Measurements from ENCODE around the gene PNP. TPM values are rescaled to one million over a fixed set of nuclear protein-coding genes. Genes with fewer than 3 reads are reported as not detected.

The PNP gene
- polyA plus RNA-seq, 3 donors from 2014 or later = 38.8 to 71.6 (median 69.6) TPM

GRCh38 chr14:20461225-20462141 is 7.7 kb upstream of the PNP start, which contains the start of gene PIP4P1:
TSS of gene PIP4P1 (minus strand) at chr14:20461434. CDS start at chr14:20461325, 109 bp downstream.
- Mint-ChIP-seq H3K27ac (peak within 1 kb of the TSS; percentile 83 to 95 (median 94)), H3K27me3 (ENCODE audit: low read depth in 3 of 3) (peaks cover 13 to 18% (median 18%) of the 10 kb centered on the region in 3 donors), H3K36me3 (peaks cover 0 to 14% (median 11%) of the 10 kb centered on the region in 3 donors), H3K4me3 (peak within 1 kb of the TSS; percentile 84 to 91 (median 88)), H3K9me3 (no peaks in the 10 kb centered on the region), H3K4me1 (peaks cover 26 to 37% of the 10 kb centered on the region in 2 donors)
- DNase-seq = peak; percentile 98 to 99 (median 99)

- Mint-ChIP-seq H3K4me1 (peaks cover 35 to 44% of the 10 kb centered on the region in 2 donors), H3K4me3 (peak overlapping the region; percentile 96 to 100 (median 99)), H3K27me3 (ENCODE audit: low read depth in 3 of 3) (peaks cover 0 to 8% (median 0%) of the 10 kb centered on the region in 3 donors), H3K36me3 (peaks cover 6 to 16% (median 9%) of the 10 kb centered on the region in 3 donors), H3K27ac (peak overlapping the region; percentile 93 to 98 (median 97)), H3K9me3 (no peaks in the 10 kb centered on the region)
- DNase-seq = no peak
These were observed 403 bp upstream of the PNP start for GRCh38 chr14:20468764-20469241.

- Mint-ChIP-seq H3K36me3 (peaks cover 17 to 28% (median 21%) of the 10 kb centered on the region in 3 donors), H3K9me3 (no peaks in the 10 kb centered on the region), H3K27ac (peak overlapping the region; percentile 93 to 98 (median 97)), H3K4me3 (peak overlapping the region; percentile 96 to 100 (median 99)), H3K27me3 (ENCODE audit: low read depth in 3 of 3) (peaks cover 0 to 8% (median 0%) of the 10 kb centered on the region in 3 donors), H3K4me1 (peaks cover 41 to 57% of the 10 kb centered on the region in 2 donors)
- DNase-seq = peak; percentile 45 to 52 (median 52)
These were observed 840 bp downstream of the PNP start for GRCh38 chr14:20469890-20470602.

GRCh38 chr14:20470603-20470901 is 1.3 kb downstream of the PNP start:
- Mint-ChIP-seq H3K9me3 (no peaks in the 10 kb centered on the region), H3K36me3 (peaks cover 20 to 33% (median 25%) of the 10 kb centered on the region in 3 donors), H3K4me3 (peak overlapping the region; percentile 96 to 100 (median 99)), H3K4me1 (peaks cover 42 to 59% of the 10 kb centered on the region in 2 donors), H3K27ac (peak overlapping the region; percentile 93 to 98 (median 97)), H3K27me3 (ENCODE audit: low read depth in 3 of 3) (peaks cover 0 to 8% (median 0%) of the 10 kb centered on the region in 3 donors)
- no peak for DNase-seq

GRCh38 chr14:20472536-20473169 is 3.4 kb downstream of the PNP start:
- Mint-ChIP-seq H3K4me3 (peak overlapping the region in 2 of 5 donors; percentile 51 to 59), H3K9me3 (no peaks in the 10 kb centered on the region), H3K27ac (peak overlapping the region in 5 of 6 donors; percentile 57 to 77 (median 67)), H3K36me3 (peaks cover 35 to 54% (median 40%) of the 10 kb centered on the region in 3 donors), H3K4me1 (peaks cover 60 to 80% of the 10 kb centered on the region in 2 donors), H3K27me3 (ENCODE audit: low read depth in 3 of 3) (peaks cover 0 to 8% (median 0%) of the 10 kb centered on the region in 3 donors)
- DNase-seq = no peak

- Mint-ChIP-seq H3K9me3 (no peaks in the 10 kb centered on the region), H3K36me3 (peaks cover 35 to 57% (median 47%) of the 10 kb centered on the region in 3 donors), H3K4me1 (peaks cover 55 to 86% of the 10 kb centered on the region in 2 donors), H3K4me3 (peak overlapping the region; percentile 66 to 86 (median 78)), H3K27me3 (ENCODE audit: low read depth in 3 of 3) (peaks cover 0 to 3% (median 0%) of the 10 kb centered on the region in 3 donors), H3K27ac (peak overlapping the region; percentile 91 to 96 (median 94))
- DNase-seq = no peak
These were observed 7.6 kb downstream of the PNP start for GRCh38 chr14:20476776-20477175.

- Mint-ChIP-seq H3K4me1 (peaks cover 52 to 81% of the 10 kb centered on the region in 2 donors), H3K4me3 (peak overlapping the region; percentile 66 to 86 (median 78)), H3K27ac (peak overlapping the region; percentile 91 to 96 (median 94)), H3K36me3 (peaks cover 31 to 51% (median 47%) of the 10 kb centered on the region in 3 donors), H3K27me3 (ENCODE audit: low read depth in 3 of 3) (peaks cover 0 to 3% (median 0%) of the 10 kb centered on the region in 3 donors), H3K9me3 (no peaks in the 10 kb centered on the region)
- DNase-seq = peak; percentile 32 to 47 (median 43)
These were observed 8.1 kb downstream of the PNP start for GRCh38 chr14:20477211-20477876.

GRCh38 chr14:20478894-20479293 is 9.7 kb downstream of the PNP start:
- Mint-ChIP-seq H3K27ac (peak overlapping the region; percentile 44 to 95 (median 88)), H3K27me3 (ENCODE audit: low read depth in 3 of 3) (peaks cover 0 to 1% (median under 1%) of the 10 kb centered on the region in 3 donors), H3K36me3 (peaks cover 26 to 41% (median 40%) of the 10 kb centered on the region in 3 donors), H3K4me1 (peaks cover 48 to 69% of the 10 kb centered on the region in 2 donors), H3K4me3 (no peak overlapping the region), H3K9me3 (no peaks in the 10 kb centered on the region)
- DNase-seq = no peak

GRCh38 chr14:20482382-20482781 is 13.2 kb downstream of the PNP start:
- Mint-ChIP-seq H3K4me1 (peaks cover 39 to 61% of the 10 kb centered on the region in 2 donors), H3K27me3 (ENCODE audit: low read depth in 3 of 3) (peaks cover 0 to 3% (median 1%) of the 10 kb centered on the region in 3 donors), H3K36me3 (peaks cover 3 to 9% (median 7%) of the 10 kb centered on the region in 3 donors), H3K9me3 (no peaks in the 10 kb centered on the region), H3K4me3 (no peak overlapping the region), H3K27ac (no peak overlapping the region)
- DNase-seq = no peak

GRCh38 chr14:20485900-20486299 is 16.7 kb downstream of the PNP start:
- no peaks in the 10 kb centered on the region for H3K9me3 Mint-ChIP-seq
- peaks cover 1 to 3% (median 2%) of the 10 kb centered on the region in 3 donors for H3K27me3 Mint-ChIP-seq (ENCODE audit: low read depth in 3 of 3)
- peak overlapping the region in 1 of 5 donors; percentile 26 for H3K4me3 Mint-ChIP-seq
- peaks cover 50 to 66% of the 10 kb centered on the region in 2 donors for H3K4me1 Mint-ChIP-seq
- no peaks in the 10 kb centered on the region for H3K36me3 Mint-ChIP-seq
- DNase-seq = no peak
- no peak overlapping the region for H3K27ac Mint-ChIP-seq

GRCh38 chr14:20486684-20487395 is 17.6 kb downstream of the PNP start:
- DNase-seq = peak in 1 of 3 donors; percentile 21
- Mint-ChIP-seq H3K9me3 (no peaks in the 10 kb centered on the region), H3K4me1 (peaks cover 52 to 69% of the 10 kb centered on the region in 2 donors), H3K27ac (peak overlapping the region in 5 of 6 donors; percentile 13 to 71 (median 47)), H3K4me3 (peak overlapping the region; percentile 20 to 65 (median 51)), H3K36me3 (no peaks in the 10 kb centered on the region), H3K27me3 (ENCODE audit: low read depth in 3 of 3) (peaks cover 1 to 3% (median 2%) of the 10 kb centered on the region in 3 donors)

- H3K4me3 Mint-ChIP-seq = peak overlapping the region; percentile 20 to 65 (median 57)
- DNase-seq = no peak
- no peaks in the 10 kb centered on the region for H3K36me3 Mint-ChIP-seq
- peaks cover 1 to 3% (median 2%) of the 10 kb centered on the region in 3 donors for H3K27me3 Mint-ChIP-seq (ENCODE audit: low read depth in 3 of 3)
- no peaks in the 10 kb centered on the region for H3K9me3 Mint-ChIP-seq
- H3K27ac Mint-ChIP-seq = peak overlapping the region in 4 of 6 donors; percentile 13 to 71 (median 44)
- H3K4me1 Mint-ChIP-seq = peaks cover 50 to 74% of the 10 kb centered on the region in 2 donors
These were observed 18.2 kb downstream of the PNP start for GRCh38 chr14:20487396-20487725.

Measured in immature natural killer cell (primary cell).